GM19043 (cell line): ENCODE results near the gene SOX15.

Experiments used
- ATAC-seq: cut with Tn5 transposase; IDR thresholded peaks from one replicate; pipeline ENCODE4 v1.9.1; 2021; ENCODE audit warnings: low read depth; ENCODE audit not compliant: unreplicated experiment

SOX15 gene

DNA sequence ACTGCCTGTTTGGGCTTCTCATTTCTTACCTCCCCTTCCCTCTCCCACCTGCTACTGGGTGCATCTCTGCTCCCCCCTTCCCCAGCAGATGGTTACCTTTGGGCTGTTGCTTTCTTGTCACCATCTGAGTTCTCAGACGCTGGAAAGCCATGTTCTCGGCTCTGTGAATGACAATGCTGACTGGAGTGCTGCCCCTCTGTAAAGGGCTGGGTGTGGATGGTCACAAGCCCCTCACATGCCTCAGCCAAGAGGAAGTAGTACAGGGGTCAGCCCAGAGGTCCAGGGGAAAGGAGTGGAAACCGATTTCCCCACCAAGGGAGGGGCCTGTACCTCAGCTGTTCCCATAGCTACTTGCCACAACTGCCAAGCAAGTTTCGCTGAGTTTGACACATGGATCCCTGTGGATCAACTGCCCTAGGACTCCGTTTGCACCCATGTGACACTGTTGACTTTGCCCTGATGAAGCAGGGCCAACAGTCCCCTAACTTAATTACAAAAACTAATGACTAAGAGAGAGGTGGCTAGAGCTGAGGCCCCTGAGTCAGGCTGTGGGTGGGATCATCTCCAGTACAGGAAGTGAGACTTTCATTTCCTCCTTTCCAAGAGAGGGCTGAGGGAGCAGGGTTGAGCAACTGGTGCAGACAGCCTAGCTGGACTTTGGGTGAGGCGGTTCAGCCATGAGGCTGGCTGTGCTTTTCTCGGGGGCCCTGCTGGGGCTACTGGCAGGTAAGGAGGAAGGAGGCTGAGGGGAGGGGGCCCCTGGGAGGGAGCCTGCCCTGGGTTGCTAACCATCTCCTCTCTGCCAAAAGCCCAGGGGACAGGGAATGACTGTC lies 10.7 kb downstream of the SOX15 start, which contains the start of gene CD68:
Gene CD68, plus strand, starts transcription at position 638 of the 833 bp plus-strand sequence. Its CDS starts 40 bp downstream, at position 678.
- no peak for ATAC-seq

GRCh38 chr17:7577327-7578199 lies 12.3 kb downstream of the SOX15 start:
- ATAC-seq = no peak

DNA sequence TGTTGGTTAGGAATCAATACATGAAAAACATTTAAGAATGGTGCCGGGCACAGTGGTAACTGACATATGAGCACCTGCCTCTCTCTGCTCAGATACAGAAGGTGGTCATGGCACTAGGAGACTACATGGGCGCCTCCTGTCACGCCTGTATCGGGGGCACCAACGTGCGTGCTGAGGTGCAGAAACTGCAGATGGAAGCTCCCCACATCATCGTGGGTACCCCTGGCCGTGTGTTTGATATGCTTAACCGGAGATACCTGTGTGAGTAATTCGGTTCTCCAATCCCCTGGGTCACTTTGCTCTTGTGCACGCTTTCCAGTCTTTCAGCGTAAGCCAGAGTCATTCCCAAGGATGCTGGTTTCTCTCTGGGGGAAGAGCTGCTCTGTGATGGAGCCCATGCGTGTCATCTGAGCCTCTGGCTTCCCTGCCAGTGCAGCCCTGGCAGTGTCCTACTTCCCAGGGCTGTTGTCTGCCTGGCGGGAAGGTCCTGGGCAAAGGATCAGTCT lies 13.4 kb downstream of the SOX15 start:
- no peak for ATAC-seq

DNA sequence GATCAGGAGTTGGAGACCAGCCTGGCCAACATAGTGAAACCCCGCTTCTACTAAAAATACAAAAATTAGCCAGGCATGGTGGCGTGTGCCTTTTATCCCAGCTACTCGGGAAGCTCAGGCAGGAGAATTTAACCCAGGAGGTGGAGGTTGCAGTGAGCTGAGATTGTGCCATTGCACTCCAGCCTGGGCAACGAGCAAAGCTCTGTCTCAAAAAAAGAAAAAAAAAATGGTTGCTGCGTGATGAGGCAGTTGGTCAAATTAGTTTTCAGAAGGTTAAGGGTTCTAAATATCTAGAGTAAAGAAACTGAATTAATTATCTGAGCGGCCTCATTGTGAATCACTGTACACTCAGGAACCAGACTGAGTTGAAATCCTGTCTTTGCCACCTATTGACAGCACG lies 13.9 kb downstream of the SOX15 start:
- ATAC-seq = no peak

GRCh38 chr17:7575481-7575883 lies 14.4 kb downstream of the SOX15 start:
- ATAC-seq = no peak

DNA sequence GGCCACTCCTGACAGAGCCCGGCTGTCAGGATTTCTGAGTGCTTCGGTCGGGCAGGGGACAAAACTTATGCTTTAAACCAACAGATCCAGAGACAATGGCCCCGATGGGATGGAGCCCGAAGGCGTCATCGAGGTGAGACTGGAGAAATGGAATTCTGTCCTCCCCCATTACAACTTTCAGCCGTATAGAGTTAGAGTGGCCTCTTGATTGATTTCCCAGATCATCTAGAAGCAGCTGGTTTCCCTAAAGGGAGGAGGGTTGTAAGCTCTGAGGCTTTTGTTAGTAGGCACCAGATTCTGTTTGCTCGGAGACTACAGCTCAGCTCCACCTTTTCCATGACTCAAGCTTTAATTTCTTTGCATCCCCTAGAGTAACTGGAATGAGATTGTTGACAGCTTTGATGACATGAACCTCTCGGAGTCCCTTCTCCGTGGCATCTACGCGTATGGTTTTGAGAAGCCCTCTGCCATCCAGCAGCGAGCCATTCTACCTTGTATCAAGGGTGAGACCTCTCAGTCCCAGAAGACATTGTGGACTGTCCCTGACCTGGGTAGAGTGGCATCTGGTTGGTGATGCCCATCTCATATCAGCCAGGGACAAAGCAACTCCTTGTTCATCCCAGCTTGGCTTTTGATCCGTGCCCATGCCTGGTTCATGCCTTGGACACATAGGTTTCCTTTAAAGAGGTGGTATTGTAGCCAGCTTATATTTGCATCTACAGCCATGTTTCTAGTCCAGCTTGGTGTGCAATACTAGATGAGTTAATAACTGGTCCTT lies 15.5 kb downstream of the SOX15 start:
- ATAC-seq = no peak

DNA sequence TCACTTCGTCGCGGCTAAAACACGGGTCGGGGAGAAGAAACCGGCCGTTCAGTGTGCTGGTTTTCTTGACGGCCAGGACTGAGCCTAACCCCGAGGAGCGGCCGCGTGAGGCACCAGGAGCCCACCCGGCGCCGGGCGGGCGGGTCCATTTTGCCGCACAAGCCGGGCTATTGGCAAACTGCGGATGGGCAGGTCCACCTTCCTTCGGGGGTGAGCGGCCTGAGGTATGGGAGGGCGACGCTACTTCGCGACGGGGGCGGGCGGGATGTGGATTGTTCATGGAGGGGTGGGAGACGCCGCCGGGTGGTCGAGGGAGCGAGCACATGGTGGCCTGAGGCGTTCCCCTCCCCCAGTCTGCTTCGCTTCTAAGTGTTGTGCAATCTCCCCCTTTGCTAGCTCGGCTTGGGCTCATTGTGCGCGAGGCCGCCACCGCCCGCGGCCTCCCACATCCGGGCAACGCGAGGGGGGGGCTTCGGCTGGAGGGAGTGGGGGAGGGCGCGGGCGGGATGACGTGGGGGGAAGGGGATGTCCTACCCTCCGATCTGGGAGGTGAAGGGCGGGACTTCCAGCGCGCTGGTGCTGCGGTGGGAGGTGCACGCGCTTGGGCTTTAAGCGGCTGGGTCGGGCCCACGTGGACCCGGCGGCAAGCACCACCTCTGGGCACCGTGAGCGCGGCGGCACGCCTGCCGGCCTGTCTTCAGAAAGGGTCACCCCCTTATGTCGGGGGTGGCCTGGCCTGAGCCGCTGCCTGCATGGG lies 16.4 kb downstream of the SOX15 start:
- ATAC-seq = no peak

GRCh38 chr17:7572588-7573323 lies 17.1 kb downstream of the SOX15 start:
- peak; percentile 92 for ATAC-seq

DNA sequence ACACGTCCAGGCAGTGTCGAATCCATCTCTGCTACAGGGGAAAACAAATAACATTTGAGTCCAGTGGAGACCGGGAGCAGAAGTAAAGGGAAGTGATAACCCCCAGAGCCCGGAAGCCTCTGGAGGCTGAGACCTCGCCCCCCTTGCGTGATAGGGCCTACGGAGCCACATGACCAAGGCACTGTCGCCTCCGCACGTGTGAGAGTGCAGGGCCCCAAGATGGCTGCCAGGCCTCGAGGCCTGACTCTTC lies 17.6 kb downstream of the SOX15 start:
- no peak for ATAC-seq

DNA sequence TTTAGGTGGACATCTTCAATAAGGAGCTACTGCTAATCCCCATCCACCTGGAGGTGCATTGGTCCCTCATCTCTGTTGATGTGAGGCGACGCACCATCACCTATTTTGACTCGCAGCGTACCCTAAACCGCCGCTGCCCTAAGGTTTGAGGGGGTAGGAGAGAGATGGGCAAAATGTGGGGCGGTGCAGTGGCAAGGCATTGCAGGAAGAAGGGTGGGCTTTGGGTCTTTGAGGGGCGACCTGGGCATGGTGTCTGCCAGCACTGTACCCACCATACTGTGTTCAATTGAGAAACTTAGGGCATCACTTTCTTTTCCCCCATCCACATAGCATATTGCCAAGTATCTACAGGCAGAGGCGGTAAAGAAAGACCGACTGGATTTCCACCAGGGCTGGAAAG lies 19.5 kb downstream of the SOX15 start:
- no peak for ATAC-seq

- no peak for ATAC-seq
Observed at GRCh38 chr17:7569571-7569970, 20.3 kb downstream of the SOX15 start.

- no peak for ATAC-seq
Observed at GRCh38 chr17:7563115-7563869, 26.6 kb downstream of the SOX15 start.

DNA sequence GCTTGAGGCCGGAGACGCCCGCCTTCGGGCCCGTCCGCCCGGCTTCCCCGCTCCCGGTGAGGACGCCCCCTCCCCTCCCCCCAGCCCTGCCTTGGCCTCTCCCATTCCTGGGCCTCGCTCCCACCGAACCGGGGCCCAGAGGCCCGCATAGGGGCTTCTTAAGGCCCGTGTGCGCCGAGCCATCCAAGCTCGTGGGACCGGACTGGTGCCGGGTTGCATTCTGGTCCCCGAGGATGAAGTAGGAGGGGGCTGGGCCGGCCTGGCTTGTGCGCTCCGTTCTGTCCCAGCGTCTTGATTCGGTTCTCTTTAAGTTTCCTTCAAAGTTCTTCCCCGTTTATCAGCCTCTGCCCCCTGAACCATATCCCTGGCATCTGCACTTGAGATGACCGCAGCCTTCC lies 27.7 kb downstream of the SOX15 start:
- ATAC-seq = no peak

GRCh38 chr17:7561589-7562207 lies 28.2 kb downstream of the SOX15 start, which contains the start of gene SENP3:
TSS of gene SENP3 (plus strand) at chr17:7561919. CDS start at chr17:7563077, 1,158 bp downstream.
- no peak for ATAC-seq

DNA sequence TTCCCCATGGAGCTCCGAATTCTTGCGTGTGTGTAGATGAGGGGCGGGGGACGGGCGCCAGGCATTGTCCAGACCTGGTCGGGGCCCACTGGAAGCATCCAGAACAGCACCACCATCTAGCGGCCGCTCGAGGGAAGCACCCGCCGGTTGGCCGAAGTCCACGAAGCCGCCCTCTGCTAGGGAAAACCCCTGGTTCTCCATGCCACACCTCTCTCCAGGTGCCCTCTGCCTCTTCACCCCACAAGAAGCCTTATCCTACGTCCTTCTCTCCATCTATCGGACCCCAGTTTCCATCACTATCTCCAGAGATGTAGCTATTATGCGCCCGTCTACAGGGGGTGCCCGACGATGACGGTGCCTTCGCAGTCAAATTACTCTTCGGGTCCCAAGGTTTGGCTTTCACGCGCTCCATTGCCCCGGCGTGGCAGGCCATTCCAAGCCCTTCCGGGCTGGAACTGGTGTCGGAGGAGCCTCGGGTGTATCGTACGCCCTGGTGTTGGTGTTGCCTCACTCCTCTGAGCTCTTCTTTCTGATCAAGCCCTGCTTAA lies 28.8 kb downstream of the SOX15 start:
- no peak for ATAC-seq

DNA sequence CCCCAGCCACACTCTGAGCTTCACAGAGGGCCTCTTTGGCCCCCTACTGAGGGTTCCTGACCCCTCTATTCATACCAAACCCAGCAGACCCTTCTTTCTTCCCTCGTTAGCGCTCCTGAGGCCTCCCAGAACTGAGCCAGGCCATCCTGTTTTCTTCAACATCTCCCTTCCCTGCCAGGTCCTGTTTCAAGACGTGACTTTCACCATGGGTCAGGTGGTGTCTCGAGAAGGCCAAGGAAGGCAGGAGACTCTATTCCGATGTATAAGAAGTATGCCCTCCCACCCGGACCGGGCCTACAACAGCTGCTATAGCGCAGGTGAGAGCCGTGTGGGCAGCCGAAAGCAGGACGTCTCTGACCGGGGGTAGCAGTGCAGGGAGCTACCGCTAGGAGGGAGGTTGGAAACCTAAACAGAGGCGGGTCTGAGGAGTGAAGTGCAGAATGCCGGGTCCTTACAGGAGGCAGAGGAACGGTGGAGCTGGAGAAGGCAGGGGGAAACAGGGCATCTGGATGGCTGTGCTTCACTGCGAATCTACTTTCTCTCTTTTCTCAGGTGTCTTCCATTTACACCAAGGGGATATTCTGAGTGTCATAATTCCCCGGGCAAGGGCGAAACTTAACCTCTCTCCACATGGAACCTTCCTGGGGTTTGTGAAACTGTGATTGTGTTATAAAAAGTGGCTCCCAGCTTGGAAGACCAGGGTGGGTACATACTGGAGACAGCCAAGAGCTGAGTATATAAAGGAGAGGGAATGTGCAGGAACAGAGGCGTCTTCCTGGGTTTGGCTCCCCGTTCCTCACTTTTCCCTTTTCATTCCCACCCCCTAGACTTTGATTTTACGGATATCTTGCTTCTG lies 29.5 kb downstream of the SOX15 start:
- no peak for ATAC-seq
